ENCODE data around the gene MBNL2.
"Not testable (repeated sequence)": the region's sequence is repeated elsewhere in the genome, so short reads cannot be mapped to it uniquely, and the experiment has no call there.

Gene MBNL2

GRCh38 chr13:97221989-97222700, at the start of gene MBNL2:
Gene MBNL2 (plus strand): TSS chr13:97222333. CDS start chr13:97276236, 53,903 bp downstream.
- DNase-seq, result peak; percentile 73

GRCh38 chr13:97174638-97175037, 47.5 kb upstream of the MBNL2 start:
- DNase-seq, result no peak

- DNase-seq, result no peak
Measured at GRCh38 chr13:97175041-97175440, 47.1 kb upstream of the MBNL2 start.

- no peak for DNase-seq
Measured at GRCh38 chr13:97179501-97179900, 42.6 kb upstream of the MBNL2 start.

GRCh38 chr13:97182111-97182890, 39.8 kb upstream of the MBNL2 start:
- no peak for DNase-seq

GRCh38 chr13:97185291-97185690, 36.8 kb upstream of the MBNL2 start:
- DNase-seq, result no peak

- no peak for DNase-seq
Measured at GRCh38 chr13:97185751-97186150, 36.4 kb upstream of the MBNL2 start.

GRCh38 chr13:97188207-97188606, 33.9 kb upstream of the MBNL2 start:
- DNase-seq, result no peak

- no peak for DNase-seq
Measured at GRCh38 chr13:97189928-97190327, 32.2 kb upstream of the MBNL2 start.

GRCh38 chr13:97191142-97191541, 31.0 kb upstream of the MBNL2 start:
- no peak for DNase-seq

GRCh38 chr13:97191615-97192014, 30.5 kb upstream of the MBNL2 start:
- no peak for DNase-seq

- DNase-seq, result no peak
Measured at GRCh38 chr13:97192166-97192565, 30.0 kb upstream of the MBNL2 start.

- DNase-seq, result no peak
Measured at GRCh38 chr13:97193577-97193976, 28.6 kb upstream of the MBNL2 start.

- no peak for DNase-seq
Measured at GRCh38 chr13:97194479-97194878, 27.7 kb upstream of the MBNL2 start.

- no peak for DNase-seq
Measured at GRCh38 chr13:97196340-97196739, 25.8 kb upstream of the MBNL2 start.

- DNase-seq, result no peak
Measured at GRCh38 chr13:97198753-97199152, 23.4 kb upstream of the MBNL2 start.

GRCh38 chr13:97199451-97199850, 22.7 kb upstream of the MBNL2 start:
- no peak for DNase-seq

GRCh38 chr13:97200081-97200942, 21.8 kb upstream of the MBNL2 start:
- no peak for DNase-seq

GRCh38 chr13:97202761-97203160, 19.4 kb upstream of the MBNL2 start:
- DNase-seq, result no peak

GRCh38 chr13:97205465-97205864, 16.7 kb upstream of the MBNL2 start:
- DNase-seq, result no peak

- DNase-seq, result no peak
Measured at GRCh38 chr13:97205982-97206381, 16.2 kb upstream of the MBNL2 start.

- DNase-seq, result not testable (repeated sequence)
Measured at GRCh38 chr13:97207252-97207651, 14.9 kb upstream of the MBNL2 start.

GRCh38 chr13:97211300-97211699, 10.8 kb upstream of the MBNL2 start:
- no peak for DNase-seq

All from NCI-H774 (cell line).